SU-DHL-6 (cell line): ENCODE measurements around the gene C12orf75.

Source experiments
- EZH2phosphoT487 ChIP-seq: fragments of 200-600 bp; sonication (generic), shearing (Covaris generic); conservative IDR thresholded peaks from 2 replicates; pipeline ENCODE4 v1.6.1; 2018; ENCODE audit warnings: mild to moderate bottlenecking, antibody characterized with exemption, low read length, moderate library complexity, mixed read lengths
- TF ChIP-seq, protein P1 (sequence below): fragments of 200-600 bp; sonication (generic); IDR thresholded peaks from one replicate; pipeline ENCODE4 v1.5.1; 2017; ENCODE audit warnings: antibody characterized with exemption, mild to moderate bottlenecking, low read length, moderate library complexity; ENCODE audit not compliant: insufficient read depth, poor library complexity, severe bottlenecking

DNA sequence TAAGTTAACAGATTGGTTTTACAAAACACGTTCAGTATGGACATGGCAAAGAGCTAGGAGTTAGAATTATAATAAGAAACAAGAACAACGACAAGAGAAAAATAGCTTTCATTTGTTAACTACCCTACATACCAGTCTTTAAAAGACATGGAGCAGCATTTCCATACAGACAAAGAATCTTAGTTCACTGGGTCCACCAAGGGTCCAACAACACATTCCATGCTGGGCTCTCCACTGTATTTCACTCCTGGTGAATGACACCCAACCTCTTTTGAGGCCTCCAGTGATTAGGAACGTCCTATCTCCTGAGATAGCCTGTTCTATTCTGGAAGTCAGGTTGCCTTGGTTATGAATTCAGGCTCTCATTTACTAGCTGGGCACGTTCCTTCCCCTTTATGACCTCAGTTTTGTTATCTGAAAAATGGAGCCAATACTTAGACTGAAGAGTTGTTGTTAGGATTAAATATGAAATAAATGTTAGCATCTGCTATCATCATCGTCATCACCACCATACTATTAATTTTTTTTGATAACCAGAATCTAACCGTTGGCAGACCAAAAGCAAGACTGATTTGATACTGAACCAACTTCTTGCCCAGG, 37.7 kb downstream of the C12orf75 start:
- TF ChIP-seq, protein P1, sequence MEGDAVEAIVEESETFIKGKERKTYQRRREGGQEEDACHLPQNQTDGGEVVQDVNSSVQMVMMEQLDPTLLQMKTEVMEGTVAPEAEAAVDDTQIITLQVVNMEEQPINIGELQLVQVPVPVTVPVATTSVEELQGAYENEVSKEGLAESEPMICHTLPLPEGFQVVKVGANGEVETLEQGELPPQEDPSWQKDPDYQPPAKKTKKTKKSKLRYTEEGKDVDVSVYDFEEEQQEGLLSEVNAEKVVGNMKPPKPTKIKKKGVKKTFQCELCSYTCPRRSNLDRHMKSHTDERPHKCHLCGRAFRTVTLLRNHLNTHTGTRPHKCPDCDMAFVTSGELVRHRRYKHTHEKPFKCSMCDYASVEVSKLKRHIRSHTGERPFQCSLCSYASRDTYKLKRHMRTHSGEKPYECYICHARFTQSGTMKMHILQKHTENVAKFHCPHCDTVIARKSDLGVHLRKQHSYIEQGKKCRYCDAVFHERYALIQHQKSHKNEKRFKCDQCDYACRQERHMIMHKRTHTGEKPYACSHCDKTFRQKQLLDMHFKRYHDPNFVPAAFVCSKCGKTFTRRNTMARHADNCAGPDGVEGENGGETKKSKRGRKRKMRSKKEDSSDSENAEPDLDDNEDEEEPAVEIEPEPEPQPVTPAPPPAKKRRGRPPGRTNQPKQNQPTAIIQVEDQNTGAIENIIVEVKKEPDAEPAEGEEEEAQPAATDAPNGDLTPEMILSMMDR: no peak
- no peak for TF ChIP-seq EZH2phosphoT487
